Head of caudate nucleus (tissue), 42 donors: ENCODE measurements around the gene SSC4D.

ENCODE experiments used
- DNase-seq, 42 donors: peaks; one replicate each; pipeline versions ENCODE4 v3.0.0 to v3.0.0-alpha.2; 2020 to 2021; ENCODE audit warnings: mixed read lengths in 7 of 42
- intact Hi-C: fragments of 100-400 bp; cut with DNase I; formaldehyde crosslinking; loops from one replicate; pipeline ENCODE4 v1.15.0; 2022

Gene SSC4D

DNA sequence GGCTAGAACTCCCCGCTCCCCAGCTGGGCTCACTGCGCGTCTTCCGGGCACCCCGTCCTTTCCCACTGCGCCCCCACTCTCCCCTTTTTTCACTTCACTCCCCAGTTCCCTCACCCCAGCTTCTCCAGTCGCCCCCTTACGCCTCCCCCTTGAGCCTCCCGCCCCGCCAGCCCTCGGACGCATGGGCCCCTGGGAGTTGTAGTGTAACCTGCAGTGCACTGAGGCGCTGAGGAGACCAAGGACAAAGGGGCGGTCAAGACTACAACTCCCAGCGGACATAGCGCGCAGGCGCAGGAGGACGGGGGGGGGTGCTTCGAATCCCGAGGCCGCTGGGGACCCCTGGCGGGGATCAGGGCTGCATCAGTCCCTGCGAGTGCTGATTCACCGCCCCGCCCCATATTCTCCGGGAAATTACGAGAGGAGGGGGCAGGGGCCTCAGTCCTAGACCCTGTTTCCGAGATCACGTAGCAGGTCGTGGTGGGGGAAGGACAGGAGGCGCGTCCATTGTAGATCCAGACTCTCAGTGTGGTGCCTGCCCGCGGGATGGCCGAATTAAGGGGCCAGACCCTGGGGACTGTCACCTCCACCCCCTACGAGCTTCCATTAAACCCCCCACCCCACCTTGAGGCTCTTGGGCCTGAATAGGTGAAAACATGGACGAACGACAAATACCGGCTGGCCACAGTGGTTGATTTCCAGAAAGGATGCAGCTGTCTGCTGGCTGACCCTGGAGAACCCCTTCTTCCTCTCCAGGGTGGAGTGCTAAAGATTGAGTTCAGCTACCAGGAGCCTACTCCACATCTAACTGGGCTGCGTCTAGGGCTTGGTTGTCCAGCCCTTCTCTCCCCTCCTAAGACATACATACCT lies 50.2 kb downstream of the SSC4D start:
- DNase-seq: peak; percentile 95 to 100 (median 99)
- intact Hi-C loops: loop anchor here (2.0 kb wide), 1 partner anchor 41 kb away; no protein-coding TSS in a partner anchor

DNA sequence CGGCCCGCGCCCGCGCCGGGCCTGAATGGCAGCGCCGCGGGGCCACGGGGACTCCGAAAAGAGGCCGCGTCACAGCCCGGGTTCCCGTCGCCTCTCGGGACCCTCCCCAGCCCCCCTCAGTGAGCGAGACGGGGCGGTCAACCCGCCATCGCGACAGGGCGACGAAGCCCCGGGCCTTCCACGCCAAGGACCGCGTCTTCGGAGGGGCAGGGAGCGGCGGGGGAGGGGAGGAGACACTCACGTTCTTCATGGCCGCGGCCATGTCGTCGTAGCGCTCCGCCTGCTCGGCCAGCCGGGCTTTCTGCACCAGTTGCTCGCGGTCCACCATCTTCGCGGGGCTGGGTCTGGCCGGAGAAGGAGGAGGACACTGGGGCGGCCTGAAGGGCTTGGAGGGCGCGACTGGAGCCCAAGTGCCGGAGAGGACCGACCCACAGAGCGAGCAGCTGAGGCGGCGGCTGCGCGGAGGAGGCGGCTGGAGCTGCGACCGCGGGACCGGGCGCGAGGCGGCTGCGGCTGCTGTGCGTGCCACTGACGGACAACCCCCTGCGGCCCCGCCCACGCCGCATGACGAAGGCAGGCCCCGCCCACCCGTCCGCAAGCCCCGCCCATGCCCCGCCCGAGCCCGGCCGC lies 50.9 kb downstream of the SSC4D start, which contains the start of gene YWHAG:
Gene YWHAG (minus strand): TSS at position 511 of the 630 bp plus-strand sequence. CDS start 183 bp downstream, at position 328.
- intact Hi-C loops: loop anchor here (2.0 kb wide), 1 partner anchor 40 kb away; no protein-coding TSS in a partner anchor
- peak; percentile 74 to 98 (median 94) for DNase-seq

DNA sequence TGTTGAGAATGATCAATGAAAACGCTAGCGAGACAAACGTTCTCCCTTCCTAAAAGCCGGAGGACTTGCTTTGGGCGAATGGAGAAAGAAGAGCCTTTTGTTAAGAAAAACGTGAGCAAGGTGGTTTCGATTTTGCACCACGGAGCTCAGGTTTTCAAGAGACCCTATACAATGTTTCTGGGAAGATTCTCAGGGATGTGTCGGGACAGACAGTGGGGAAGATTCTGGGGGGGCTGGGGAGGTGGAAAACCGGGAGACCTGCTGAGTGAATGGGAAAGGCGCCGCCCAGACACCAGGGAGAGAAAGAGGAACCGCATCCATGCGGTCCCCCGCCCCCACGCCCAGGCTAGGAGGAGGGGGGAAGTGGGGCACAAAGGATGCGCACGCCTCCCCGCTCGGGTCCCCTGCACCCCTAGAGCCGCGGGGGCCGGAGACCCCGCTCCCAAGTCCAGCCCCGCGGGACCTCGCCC lies 51.5 kb downstream of the SSC4D start:
- peak; percentile 60 to 92 (median 82) for DNase-seq
- intact Hi-C loops: loop anchor here (2.0 kb wide), 1 partner anchor 39 kb away; no protein-coding TSS in a partner anchor

- peak in 1 of 42 donors; percentile 27 for DNase-seq
- intact Hi-C loops: loop anchor here (2.0 kb wide), 1 partner anchor 39 kb away; no protein-coding TSS in a partner anchor
These were observed 52.0 kb downstream of the SSC4D start for GRCh38 chr7:76357475-76358010.

- peak in 6 of 42 donors; percentile 30 to 65 (median 46) for DNase-seq
- intact Hi-C loops: no loop called here
These were observed 52.7 kb downstream of the SSC4D start for GRCh38 chr7:76356823-76357222.

GRCh38 chr7:76356115-76356514 lies 53.4 kb downstream of the SSC4D start:
- intact Hi-C loops: no loop called here
- DNase-seq: no peak

GRCh38 chr7:76354981-76355730 lies 54.3 kb downstream of the SSC4D start:
- intact Hi-C loops: no loop called here
- peak in 8 of 42 donors; percentile 28 to 79 (median 42) for DNase-seq

DNA sequence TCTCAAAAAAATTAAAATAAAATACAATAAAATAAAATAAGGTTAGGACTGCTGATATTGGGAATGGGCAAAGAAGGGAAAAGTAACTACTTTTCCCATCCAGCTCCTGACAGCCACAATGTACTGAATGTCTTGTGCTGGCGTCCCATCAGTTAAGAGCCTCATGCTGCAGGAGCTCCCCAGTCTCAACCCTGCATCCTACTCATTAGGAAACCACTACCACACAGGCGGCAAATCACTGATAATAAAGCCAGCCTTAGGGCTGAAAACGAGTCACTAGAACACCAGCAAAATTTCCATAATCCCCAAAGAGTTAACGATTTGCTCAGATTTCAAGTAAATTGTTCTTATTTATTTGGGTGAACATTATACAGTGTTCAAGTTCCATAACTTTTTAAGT lies 55.0 kb downstream of the SSC4D start:
- intact Hi-C loops: no loop called here
- no peak for DNase-seq

GRCh38 chr7:76353744-76354143 lies 55.8 kb downstream of the SSC4D start:
- DNase-seq: no peak
- intact Hi-C loops: no loop called here

- peak in 35 of 42 donors; percentile 15 to 88 (median 54) for DNase-seq
- intact Hi-C loops: no loop called here
These were observed 57.3 kb downstream of the SSC4D start for GRCh38 chr7:76352193-76352592.

DNA sequence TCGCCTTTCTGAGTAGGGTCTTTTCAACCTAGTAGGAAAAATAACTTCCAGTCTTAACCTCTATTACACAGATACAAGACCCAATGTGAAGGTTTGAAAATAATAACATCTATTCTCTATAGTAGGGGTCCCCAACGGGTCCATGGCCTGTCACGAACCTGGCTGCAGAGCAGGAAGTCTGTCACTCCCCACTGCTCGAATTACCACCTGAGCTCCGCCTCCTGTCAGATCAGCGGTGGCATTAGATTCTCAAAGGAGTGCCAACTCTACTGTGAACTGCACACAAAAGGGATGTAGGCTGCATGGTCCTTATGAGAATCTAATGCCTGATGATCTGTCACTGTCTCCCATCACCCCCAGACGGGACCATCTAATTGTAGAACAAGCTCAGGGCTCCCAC lies 58.1 kb downstream of the SSC4D start:
- intact Hi-C loops: no loop called here
- no peak for DNase-seq

DNA sequence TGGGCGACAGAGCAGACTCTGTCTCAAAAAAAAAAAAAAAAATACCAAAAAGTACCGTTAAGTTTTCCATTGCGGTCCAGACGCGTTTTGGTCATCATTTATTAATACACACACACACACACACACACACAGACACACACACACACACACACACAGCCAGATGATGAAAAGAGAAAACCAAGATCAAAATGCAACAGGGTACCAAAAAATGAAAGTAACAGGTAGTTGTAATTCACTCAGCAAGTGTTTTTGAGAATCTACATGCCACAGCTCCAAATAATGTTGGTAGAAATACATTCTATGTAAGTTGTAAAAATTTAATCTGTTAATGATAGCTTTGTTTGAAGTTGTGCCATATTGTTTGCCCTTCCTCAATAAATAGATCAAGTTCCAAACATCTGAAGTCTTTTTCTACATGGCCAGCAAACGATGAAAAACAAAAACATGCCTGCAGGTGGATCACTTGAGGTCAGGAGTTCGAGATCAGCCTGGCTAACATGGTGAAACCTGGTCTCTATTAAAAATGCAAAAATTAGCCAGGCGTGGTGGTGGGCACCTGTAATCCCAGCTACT lies 60.1 kb downstream of the SSC4D start:
- intact Hi-C loops: no loop called here

GRCh38 chr7:76347710-76348109 lies 61.8 kb downstream of the SSC4D start:
- DNase-seq: no peak
- intact Hi-C loops: no loop called here

More for the DNA sequence above, 60.1 kb downstream of the SSC4D start:
- DNase-seq: no peak

DNA sequence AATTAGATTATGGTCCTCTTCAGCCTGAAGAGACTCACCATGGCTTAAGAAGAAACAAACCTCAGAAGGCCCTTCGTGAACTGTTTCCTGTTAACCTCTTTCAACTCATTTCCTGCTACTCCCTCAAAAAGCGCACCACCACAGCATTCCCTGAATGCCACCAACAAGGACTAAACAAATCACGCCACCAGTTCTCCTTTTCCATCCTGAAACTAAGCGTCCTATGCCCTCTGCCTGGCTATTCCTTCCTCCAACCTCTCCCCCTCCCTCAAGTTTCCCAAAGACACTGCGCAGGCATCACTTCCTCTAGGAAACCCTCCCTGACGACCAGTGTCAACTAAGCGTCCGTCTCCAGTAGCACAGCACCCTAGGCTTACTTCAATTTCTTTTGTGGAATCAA lies 62.7 kb downstream of the SSC4D start:
- no peak for DNase-seq

GRCh38 chr7:76346097-76346496 lies 63.4 kb downstream of the SSC4D start:
- intact Hi-C loops: no loop called here
- peak in 1 of 42 donors; percentile 7 for DNase-seq

More for the DNA sequence above, 62.7 kb downstream of the SSC4D start:
- intact Hi-C loops: no loop called here

DNA sequence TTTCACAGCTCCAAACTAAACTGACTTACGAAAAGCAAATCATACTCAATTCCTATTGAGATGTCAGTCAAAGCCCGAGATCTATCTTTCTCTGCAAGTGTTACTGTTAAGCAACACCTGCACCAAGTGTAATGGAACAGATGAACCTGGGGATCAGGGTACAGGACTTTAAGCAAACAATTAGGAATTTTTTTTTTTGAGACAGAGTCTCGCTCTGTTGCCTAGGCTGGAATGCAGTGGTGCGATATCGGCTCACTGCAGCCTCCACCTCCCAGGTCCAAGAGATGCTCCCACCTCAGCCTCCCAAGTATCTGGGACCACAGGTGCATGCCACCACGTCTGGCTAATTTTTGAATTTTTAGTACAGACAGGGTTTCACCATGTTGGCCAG lies 65.6 kb downstream of the SSC4D start:
- intact Hi-C loops: no loop called here

DNA sequence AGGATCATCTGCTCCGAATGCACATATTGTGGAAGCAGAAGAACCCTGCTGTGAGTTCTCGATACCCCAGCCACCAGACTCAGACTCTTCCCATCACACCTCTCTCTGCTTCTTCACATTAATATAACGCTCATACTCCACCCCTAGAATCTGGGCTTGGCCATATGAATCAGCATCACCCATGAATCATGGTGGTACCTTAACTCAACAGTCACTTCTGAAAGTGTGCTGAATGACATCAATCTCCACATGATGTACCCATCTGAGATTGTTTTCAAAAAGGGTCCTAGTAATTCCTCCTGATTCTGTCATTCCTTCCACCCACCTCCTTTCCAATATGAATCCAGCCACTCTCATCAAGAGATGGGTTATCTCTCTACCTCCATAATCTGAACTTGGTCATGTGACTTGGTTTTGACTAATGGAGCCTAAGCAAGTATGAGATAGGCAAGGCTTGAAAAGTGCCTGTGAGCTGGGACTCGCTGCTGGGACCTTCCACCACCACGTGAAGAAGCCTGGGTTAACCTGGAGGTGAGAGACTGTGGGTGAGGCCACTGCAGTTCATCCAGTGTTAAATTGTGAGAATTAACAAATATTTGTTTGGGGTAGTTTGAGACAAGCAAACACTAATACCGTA lies 66.1 kb downstream of the SSC4D start:
- intact Hi-C loops: no loop called here
- DNase-seq: peak in 1 of 42 donors; percentile 23

More for the DNA sequence above, 65.6 kb downstream of the SSC4D start:
- DNase-seq: no peak

GRCh38 chr7:76342222-76342621 lies 67.3 kb downstream of the SSC4D start:
- no peak for DNase-seq
- intact Hi-C loops: no loop called here
